ENCODE measurements around the gene SLC25A42. TPM values are rescaled to one million over a fixed set of nuclear protein-coding genes. Genes with fewer than 3 reads are reported as not detected.

SLC25A42 gene
- total and polyA plus RNA-seq, 2 of the 13 experiments (the other 11 are each of a cell fraction or from before 2014, with no cell fraction given): 12.8 to 18.3 TPM

GRCh38 chr19:19132912-19133311 lies 69.1 kb downstream of the SLC25A42 start (continued):
- TF ChIP-seq, protein P1, sequence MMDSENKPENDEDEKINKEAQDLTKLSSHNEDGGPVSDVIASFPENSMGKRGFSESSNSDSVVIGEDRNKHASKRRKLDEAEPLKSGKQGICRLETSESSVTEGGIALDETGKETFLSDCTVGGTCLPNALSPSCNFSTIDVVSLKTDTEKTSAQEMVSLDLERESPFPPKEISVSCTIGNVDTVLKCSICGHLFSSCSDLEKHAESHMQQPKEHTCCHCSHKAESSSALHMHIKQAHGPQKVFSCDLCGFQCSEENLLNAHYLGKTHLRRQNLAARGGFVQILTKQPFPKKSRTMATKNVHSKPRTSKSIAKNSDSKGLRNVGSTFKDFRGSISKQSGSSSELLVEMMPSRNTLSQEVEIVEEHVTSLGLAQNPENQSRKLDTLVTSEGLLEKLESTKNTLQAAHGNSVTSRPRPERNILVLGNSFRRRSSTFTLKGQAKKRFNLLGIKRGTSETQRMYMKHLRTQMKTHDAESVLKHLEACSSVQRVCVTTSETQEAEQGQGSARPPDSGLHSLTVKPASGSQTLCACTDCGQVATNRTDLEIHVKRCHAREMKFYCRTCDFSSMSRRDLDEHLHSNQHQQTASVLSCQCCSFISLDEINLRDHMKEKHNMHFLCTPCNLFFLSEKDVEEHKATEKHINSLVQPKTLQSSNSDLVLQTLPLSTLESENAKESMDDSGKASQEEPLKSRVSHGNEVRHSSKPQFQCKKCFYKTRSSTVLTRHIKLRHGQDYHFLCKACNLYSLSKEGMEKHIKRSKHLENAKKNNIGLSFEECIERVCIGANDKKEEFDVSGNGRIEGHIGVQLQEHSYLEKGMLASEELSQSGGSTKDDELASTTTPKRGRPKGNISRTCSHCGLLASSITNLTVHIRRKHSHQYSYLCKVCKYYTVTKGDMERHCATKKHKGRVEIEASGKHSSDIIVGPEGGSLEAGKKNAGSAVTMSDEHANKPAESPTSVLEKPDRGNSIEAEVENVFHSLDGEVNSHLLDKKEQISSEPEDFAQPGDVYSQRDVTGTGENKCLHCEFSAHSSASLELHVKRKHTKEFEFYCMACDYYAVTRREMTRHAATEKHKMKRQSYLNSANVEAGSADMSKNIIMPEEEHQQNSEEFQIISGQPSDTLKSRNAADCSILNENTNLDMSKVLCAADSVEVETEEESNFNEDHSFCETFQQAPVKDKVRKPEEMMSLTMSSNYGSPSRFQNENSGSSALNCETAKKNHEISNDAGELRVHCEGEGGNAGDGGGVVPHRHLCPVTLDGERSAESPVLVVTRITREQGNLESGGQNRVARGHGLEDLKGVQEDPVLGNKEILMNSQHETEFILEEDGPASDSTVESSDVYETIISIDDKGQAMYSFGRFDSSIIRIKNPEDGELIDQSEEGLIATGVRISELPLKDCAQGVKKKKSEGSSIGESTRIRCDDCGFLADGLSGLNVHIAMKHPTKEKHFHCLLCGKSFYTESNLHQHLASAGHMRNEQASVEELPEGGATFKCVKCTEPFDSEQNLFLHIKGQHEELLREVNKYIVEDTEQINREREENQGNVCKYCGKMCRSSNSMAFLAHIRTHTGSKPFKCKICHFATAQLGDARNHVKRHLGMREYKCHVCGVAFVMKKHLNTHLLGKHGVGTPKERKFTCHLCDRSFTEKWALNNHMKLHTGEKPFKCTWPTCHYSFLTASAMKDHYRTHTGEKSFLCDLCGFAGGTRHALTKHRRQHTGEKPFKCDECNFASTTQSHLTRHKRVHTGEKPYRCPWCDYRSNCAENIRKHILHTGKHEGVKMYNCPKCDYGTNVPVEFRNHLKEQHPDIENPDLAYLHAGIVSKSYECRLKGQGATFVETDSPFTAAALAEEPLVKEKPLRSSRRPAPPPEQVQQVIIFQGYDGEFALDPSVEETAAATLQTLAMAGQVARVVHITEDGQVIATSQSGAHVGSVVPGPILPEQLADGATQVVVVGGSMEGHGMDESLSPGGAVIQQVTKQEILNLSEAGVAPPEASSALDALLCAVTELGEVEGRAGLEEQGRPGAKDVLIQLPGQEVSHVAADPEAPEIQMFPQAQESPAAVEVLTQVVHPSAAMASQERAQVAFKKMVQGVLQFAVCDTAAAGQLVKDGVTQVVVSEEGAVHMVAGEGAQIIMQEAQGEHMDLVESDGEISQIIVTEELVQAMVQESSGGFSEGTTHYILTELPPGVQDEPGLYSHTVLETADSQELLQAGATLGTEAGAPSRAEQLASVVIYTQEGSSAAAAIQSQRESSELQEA (CRISPR knock-in tag; IDR thresholded peaks at IDR 0.05; ENCODE audit: not compliant biosample characterization): no peak
- no peak for TF ChIP-seq ZNF776 (CRISPR knock-in tag; IDR thresholded peaks at IDR 0.05)
- no peak for TF ChIP-seq PHF5A (CRISPR knock-in tag; IDR thresholded peaks at IDR 0.05; ENCODE audit: low read depth, unreplicated experiment)
- TF ChIP-seq KLF6 (CRISPR knock-in tag; IDR thresholded peaks at IDR 0.05): no peak
- no peak for TF ChIP-seq KLF15 (CRISPR knock-in tag; IDR thresholded peaks at IDR 0.05; ENCODE audit: borderline replicate concordance)
- no peak for TF ChIP-seq ZNF839 (CRISPR knock-in tag; IDR thresholded peaks at IDR 0.05; ENCODE audit: borderline replicate concordance)
- TF ChIP-seq NBN (conservative IDR thresholded peaks at IDR 0.05): no peak
- TF ChIP-seq HMGA1 (CRISPR knock-in tag; conservative IDR thresholded peaks at IDR 0.05): no peak
- TF ChIP-seq ZNF747 (CRISPR knock-in tag; IDR thresholded peaks at IDR 0.05; ENCODE audit: borderline replicate concordance): no peak
- TF ChIP-seq CHCHD3 (CRISPR knock-in tag; IDR thresholded peaks at IDR 0.05): no peak
- TF ChIP-seq CCDC6 (CRISPR knock-in tag; IDR thresholded peaks at IDR 0.05): no peak
- TF ChIP-seq, protein P2, sequence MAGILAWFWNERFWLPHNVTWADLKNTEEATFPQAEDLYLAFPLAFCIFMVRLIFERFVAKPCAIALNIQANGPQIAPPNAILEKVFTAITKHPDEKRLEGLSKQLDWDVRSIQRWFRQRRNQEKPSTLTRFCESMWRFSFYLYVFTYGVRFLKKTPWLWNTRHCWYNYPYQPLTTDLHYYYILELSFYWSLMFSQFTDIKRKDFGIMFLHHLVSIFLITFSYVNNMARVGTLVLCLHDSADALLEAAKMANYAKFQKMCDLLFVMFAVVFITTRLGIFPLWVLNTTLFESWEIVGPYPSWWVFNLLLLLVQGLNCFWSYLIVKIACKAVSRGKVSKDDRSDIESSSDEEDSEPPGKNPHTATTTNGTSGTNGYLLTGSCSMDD (CRISPR knock-in tag; IDR thresholded peaks at IDR 0.05): no peak
- no peak for TF ChIP-seq TP53 (CRISPR knock-in tag; conservative IDR thresholded peaks at IDR 0.05)

Measured in HepG2 (cell line).